NCI-H1930 (cell line): ENCODE data around the gene MSTN.
A peak's percentile ranks its signal among the peaks of the same experiment; 100 is the strongest.
"Not testable (repeated sequence)": the region's sequence is repeated elsewhere in the genome, so short reads cannot be mapped to it uniquely, and the experiment has no call there.

ENCODE experiments used
- DNase-seq, 2 experiments: peaks; one replicate each; lab custom pipeline; 2025; lab: John Stamatoyannopoulos, UW

The MSTN gene

DNA sequence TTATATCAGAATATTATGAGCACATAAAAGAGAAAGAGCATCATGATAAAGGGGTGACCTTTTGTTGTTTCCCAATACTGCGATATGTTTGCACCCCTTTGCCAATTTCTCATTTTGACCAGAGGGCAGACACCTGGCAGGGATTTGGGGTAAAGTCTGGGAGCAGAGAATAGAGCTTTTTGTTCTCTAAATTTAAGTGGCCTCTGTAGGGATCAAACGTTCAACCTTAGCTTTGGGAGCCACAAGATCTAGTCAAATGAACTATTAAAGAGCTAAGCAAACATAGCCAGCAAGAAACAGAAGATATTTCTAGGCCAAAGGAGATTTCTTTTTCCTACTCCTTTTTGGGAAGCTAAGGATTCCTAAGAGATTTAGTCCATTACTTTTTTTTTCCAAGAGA lies 1.1 kb upstream of the MSTN start:
- DNase-seq, result no peak

DNA sequence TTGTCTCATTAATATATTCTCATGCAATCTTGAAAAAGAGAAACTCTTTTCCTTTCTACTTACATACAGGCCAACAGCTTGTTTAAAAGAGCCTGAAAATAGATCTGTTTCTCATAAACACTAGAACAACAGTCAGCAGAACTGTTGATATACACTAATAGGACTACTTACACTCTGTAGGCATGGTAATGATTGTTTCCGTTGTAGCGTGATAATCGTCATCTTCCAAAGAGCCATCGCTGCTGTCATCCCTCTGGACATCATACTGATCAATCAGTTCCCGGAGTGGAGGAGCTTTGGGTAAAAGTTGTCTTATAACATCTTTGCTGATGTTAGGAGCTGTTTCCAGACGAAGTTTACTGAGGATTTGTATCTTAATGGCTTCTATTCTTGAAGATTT lies 476 bp downstream of the MSTN start:
- no peak for DNase-seq

DNA sequence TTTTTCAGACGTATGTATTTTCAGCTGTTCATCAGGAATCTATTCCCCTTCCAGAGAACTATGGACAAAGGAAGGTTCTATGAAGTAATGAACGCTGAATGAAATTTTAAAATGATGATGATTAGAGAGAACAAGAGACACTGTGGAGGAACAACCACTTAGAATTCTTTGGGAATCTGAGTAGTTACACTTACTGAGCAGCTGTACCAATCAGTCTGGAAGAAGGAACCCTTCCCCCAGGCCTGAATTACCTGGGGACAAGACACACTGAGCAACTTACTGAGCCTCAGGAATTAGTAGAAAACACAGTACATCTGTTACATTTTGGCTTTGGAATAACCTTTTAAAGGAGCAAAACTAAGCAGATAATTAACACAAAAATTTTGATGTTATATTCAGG lies 1.9 kb downstream of the MSTN start:
- no peak for DNase-seq

DNA sequence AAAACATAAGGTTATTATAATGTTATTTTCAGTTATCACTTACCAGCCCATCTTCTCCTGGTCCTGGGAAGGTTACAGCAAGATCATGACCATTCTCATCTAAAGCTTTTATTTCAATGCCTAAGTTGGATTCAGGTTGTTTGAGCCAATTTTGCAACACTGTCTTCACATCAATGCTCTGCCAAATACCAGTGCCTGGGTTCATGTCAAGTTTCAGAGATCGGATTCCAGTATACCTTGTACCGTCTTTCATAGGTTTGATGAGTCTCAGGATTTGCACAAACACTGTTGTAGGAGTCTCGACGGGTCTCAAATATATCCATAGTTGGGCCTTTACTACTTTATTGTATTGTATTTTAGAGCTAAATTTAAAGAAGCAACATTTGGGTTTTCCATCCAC lies 2.5 kb downstream of the MSTN start:
- DNase-seq, result no peak

GRCh38 chr2:190053426-190053825 lies 9.1 kb downstream of the MSTN start:
- DNase-seq, result no peak

DNA sequence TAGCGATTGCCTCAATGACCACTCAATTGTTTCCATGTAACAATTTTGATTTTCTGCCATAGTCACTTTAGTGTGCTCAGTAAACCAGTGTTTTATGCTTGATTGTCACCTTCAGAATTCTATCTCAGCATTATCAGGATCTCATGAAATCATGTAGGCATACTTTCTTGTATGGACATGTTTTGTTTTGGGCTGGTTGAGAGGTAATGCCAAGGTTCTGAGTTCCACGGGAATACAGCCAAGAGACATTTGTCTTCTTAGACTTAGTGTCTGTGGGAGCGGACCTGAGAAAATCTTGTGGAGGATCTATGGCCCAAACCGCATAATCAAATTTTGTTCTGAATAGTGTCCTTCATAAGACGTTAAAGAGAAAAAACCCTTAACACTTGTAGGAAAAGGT lies 10.2 kb downstream of the MSTN start:
- no peak for DNase-seq

- no peak for DNase-seq
Observed at GRCh38 chr2:190051223-190051622, 11.3 kb downstream of the MSTN start.

DNA sequence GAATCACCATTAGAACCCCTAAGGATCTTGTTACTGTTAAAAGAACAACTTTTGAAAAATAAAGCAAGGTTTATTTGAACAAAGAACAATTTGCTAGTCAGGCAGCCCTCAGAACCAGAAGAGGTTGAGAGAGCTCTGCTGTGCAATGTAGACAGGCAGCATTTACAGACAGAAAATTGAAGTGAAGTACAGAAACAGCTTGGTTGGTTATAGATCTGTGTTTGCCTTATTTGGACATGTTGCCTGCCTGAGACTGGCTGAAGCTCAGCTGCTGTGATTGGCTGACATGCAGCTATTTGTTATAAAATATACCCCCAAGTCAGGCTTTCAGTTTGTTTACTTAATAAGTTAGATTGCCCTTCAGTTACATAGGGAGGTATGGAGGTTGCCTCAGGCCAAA lies 12.5 kb downstream of the MSTN start:
- DNase-seq, result no peak

GRCh38 chr2:190044866-190045265 lies 17.7 kb downstream of the MSTN start:
- DNase-seq, result no peak

DNA sequence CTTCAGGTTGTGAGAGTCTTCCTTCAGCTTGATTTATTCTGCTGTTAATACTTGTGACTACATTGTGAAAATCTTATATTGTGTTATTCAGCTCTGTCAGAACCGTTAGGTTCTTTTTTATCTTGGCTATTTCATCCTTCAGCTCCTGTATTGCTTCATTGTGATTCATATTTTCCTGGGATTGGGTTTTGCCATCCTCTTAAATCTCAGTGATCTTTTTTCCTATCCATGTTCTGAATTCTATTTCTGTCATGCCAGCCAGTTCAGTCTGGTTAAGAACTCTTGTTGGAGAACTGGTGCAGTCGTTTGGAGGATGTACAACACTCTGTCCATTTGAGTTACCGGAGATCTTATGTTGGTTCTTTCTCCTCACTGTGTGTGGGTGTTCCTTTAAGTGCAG lies 19.1 kb downstream of the MSTN start:
- DNase-seq, result no peak

- DNase-seq, result no peak
Observed at GRCh38 chr2:190036071-190036470, 26.5 kb downstream of the MSTN start.

- not testable (repeated sequence) for DNase-seq
Observed at GRCh38 chr2:190034417-190034816, 28.1 kb downstream of the MSTN start.

- no peak for DNase-seq
Observed at GRCh38 chr2:190031969-190032618, 30.4 kb downstream of the MSTN start.

DNA sequence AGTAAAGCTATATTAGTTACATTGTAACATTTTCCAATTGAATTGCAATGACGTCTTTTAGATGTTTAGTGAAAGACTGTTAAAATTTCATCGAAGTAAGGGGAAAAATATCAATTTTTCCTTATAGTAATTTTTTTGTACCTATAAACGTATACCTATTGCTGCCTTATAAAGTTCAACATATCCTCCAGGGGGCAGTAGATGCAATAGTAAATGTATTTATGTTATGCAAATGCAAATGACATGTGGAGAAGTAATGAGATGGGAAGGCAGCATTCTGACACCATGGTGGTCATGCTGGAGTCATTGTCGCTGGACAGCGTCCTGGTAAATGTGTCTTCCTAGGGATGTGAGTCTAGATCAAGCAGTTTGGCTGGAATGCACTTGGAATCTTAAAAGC lies 38.7 kb downstream of the MSTN start:
- DNase-seq, result peak; percentile 22 to 25

- no peak for DNase-seq
Observed at GRCh38 chr2:190020720-190021119, 41.8 kb downstream of the MSTN start.

- no peak for DNase-seq
Observed at GRCh38 chr2:190017837-190018236, 44.7 kb downstream of the MSTN start.

DNA sequence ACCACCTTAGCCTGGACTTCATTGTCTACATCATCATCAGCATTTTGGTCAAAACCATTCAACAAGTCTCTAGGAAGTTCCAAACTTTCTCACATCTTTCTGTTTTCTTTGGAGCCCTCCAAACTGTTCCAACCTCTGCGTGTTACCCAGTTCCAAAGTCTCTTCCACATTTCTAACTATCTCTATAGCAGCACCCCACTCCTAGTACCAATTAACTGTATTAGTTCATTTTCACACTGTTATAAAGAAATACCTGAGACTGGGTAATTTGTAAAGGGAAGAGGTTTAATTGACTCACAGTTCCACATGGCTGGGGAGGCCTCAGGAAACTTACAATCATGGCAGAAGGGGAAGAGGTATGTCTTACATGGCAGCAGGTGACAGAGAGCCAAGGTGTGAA lies 46.6 kb downstream of the MSTN start:
- not testable (repeated sequence) for DNase-seq
